ENCODE measurements around the gene NLRC3. TPM values are rescaled to one million over a fixed set of nuclear protein-coding genes. Genes with fewer than 3 reads are reported as not detected.
"Not testable (repeated sequence)": the region's sequence is repeated elsewhere in the genome, so short reads cannot be mapped to it uniquely, and the experiment has no call there.

Gene NLRC3
- total RNA-seq: 10 to 100 TPM; 14.4 TPM

DNA sequence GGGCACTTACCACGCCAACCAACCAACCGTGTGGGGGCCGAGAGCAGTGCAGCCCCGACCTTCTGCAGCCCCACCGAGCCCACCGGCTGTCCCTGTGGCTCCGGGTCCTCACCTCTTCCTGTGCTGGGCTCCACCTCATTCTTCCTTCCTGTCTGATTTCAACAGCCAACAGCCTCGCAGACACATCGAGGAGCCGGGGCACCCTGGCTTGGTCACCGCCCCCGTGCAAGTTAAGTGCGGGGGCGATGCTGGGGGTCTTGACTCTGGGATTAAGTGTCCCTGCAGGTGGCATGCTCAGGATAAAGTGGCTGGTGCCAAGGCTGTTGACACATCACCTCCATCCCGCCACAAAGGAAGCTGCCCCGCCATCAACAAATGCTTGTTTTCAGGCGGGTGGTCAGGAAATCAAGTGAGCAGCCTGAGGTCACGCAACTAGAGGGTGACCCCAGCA, at the start of gene NLRC3:
Gene NLRC3, minus strand, starts transcription at position 102 of the 451 bp plus-strand sequence. CDS start 12,367 bp downstream, outside the sequence.
- DNase-seq: peak; percentile 62
- Mint-ChIP-seq H3K36me3 (ENCODE audit: low read depth) (peaks cover 6% of the 10 kb centered on the region), H3K4me1 (ENCODE audit: low read depth) (peaks cover 48% of the 10 kb centered on the region), H3K4me3 (peak within 1 kb of the TSS; percentile 95), H3K27me3 (ENCODE audit: low read depth) (no peaks in the 10 kb centered on the region), H3K9me3 (no peaks in the 10 kb centered on the region), H3K27ac (peak within 1 kb of the TSS; percentile 92)
- intact Hi-C loops (cut with micrococcal nuclease): loop anchor here (1.0 to 5.0 kb wide), 3 partner anchors 50 to 425 kb away; no protein-coding TSS in a partner anchor
- CTCF ChIA-PET: no interaction called here

GRCh38 chr16:3625911-3626732, 48.9 kb upstream of the NLRC3 start:
- DNase-seq: no peak
- H3K4me3 Mint-ChIP-seq: no peak overlapping the region
- CTCF ChIA-PET: interaction anchor here (0.7 to 1.4 kb wide), 3 partner anchors 12 to 101 kb away, joined by 4 to 5 read pairs (median 5); no protein-coding TSS in a partner anchor
- peaks cover 33% of the 10 kb centered on the region for H3K4me1 Mint-ChIP-seq (ENCODE audit: low read depth)
- intact Hi-C loops (cut with micrococcal nuclease): loop anchor here (1.0 kb wide), 1 partner anchor 48 kb away; no protein-coding TSS in a partner anchor
- H3K9me3 Mint-ChIP-seq: no peaks in the 10 kb centered on the region
- H3K36me3 Mint-ChIP-seq (ENCODE audit: low read depth): no peaks in the 10 kb centered on the region
- peak overlapping the region; percentile 66 for H3K27ac Mint-ChIP-seq
- H3K27me3 Mint-ChIP-seq (ENCODE audit: low read depth): no peaks in the 10 kb centered on the region

DNA sequence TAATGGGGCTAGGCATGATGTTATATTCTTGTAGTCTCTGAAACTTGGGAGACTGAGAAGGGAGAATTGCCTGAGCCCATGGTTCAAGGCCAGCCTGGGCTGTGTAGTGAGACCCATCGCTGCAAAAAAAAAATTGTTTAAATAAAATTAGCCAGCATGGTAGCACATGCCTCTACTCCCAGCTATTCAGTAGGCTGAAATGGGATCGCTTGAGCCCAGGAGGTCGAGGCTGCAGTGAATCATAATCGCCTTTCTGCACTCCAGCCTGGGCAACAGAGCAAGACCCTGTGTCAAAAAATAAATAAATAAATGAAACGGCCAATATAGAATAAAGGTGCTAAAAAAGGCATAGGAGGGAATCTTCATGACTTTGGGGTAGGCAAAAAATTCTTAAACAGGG, 48.1 kb upstream of the NLRC3 start:
- H3K27ac Mint-ChIP-seq: no peak overlapping the region
- H3K27me3 Mint-ChIP-seq (ENCODE audit: low read depth): no peaks in the 10 kb centered on the region
- no peak for DNase-seq
- H3K4me3 Mint-ChIP-seq: no peak overlapping the region
- no peaks in the 10 kb centered on the region for H3K9me3 Mint-ChIP-seq
- intact Hi-C loops (cut with micrococcal nuclease): no loop called here
- no peaks in the 10 kb centered on the region for H3K36me3 Mint-ChIP-seq (ENCODE audit: low read depth)
- H3K4me1 Mint-ChIP-seq (ENCODE audit: low read depth): peaks cover 33% of the 10 kb centered on the region
- CTCF ChIA-PET: no interaction called here

DNA sequence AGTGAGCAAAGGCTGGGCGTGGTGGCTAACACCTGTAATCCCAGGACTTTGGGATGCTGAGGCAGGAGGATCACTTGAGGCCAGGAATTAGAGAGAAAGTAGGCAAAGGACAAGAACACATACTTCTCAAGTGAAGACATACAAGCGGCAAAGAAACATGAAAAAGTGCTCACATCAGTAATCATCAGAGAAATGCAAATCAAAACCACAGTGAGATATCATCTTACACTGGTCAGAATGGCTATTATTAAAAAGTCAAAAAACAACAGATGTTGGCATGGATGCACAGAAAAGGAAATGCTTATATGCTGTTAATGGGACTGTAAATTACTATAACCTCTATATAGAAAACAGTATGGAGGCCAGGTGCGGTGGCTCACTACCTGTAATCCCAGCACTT, 46.4 kb upstream of the NLRC3 start:
- Mint-ChIP-seq H3K4me3 (no peak overlapping the region), H3K36me3 (ENCODE audit: low read depth) (peaks cover 2% of the 10 kb centered on the region), H3K9me3 (no peaks in the 10 kb centered on the region), H3K27me3 (ENCODE audit: low read depth) (no peaks in the 10 kb centered on the region), H3K4me1 (ENCODE audit: low read depth) (peaks cover 35% of the 10 kb centered on the region), H3K27ac (no peak overlapping the region)
- DNase-seq: no peak
- CTCF ChIA-PET: no interaction called here
- intact Hi-C loops (cut with micrococcal nuclease): no loop called here

GRCh38 chr16:3618769-3619141, 41.6 kb upstream of the NLRC3 start:
- Mint-ChIP-seq H3K4me1 (ENCODE audit: low read depth) (peaks cover 44% of the 10 kb centered on the region), H3K27ac (no peak overlapping the region), H3K36me3 (ENCODE audit: low read depth) (peaks cover 9% of the 10 kb centered on the region), H3K4me3 (no peak overlapping the region), H3K9me3 (no peaks in the 10 kb centered on the region), H3K27me3 (ENCODE audit: low read depth) (no peaks in the 10 kb centered on the region)
- CTCF ChIA-PET: no interaction called here
- intact Hi-C loops (cut with micrococcal nuclease): no loop called here
- DNase-seq: no peak

GRCh38 chr16:3612510-3613466, 35.6 kb upstream of the NLRC3 start:
- intact Hi-C loops (cut with micrococcal nuclease): loop anchor here (5.0 kb wide), 2 partner anchors 105 to 640 kb away; partner anchors contain the start of gene TRAP1
- no peaks in the 10 kb centered on the region for H3K9me3 Mint-ChIP-seq
- peaks cover 14% of the 10 kb centered on the region for H3K36me3 Mint-ChIP-seq (ENCODE audit: low read depth)
- H3K4me3 Mint-ChIP-seq: peak overlapping the region; percentile 100
- H3K27me3 Mint-ChIP-seq (ENCODE audit: low read depth): no peaks in the 10 kb centered on the region
- peaks cover 47% of the 10 kb centered on the region for H3K4me1 Mint-ChIP-seq (ENCODE audit: low read depth)
- H3K27ac Mint-ChIP-seq: no peak overlapping the region
- DNase-seq: no peak
- CTCF ChIA-PET: interaction anchor here (0.6 to 1.0 kb wide), 2 partner anchors 44 to 109 kb away, joined by 3 read pairs; no protein-coding TSS in a partner anchor

DNA sequence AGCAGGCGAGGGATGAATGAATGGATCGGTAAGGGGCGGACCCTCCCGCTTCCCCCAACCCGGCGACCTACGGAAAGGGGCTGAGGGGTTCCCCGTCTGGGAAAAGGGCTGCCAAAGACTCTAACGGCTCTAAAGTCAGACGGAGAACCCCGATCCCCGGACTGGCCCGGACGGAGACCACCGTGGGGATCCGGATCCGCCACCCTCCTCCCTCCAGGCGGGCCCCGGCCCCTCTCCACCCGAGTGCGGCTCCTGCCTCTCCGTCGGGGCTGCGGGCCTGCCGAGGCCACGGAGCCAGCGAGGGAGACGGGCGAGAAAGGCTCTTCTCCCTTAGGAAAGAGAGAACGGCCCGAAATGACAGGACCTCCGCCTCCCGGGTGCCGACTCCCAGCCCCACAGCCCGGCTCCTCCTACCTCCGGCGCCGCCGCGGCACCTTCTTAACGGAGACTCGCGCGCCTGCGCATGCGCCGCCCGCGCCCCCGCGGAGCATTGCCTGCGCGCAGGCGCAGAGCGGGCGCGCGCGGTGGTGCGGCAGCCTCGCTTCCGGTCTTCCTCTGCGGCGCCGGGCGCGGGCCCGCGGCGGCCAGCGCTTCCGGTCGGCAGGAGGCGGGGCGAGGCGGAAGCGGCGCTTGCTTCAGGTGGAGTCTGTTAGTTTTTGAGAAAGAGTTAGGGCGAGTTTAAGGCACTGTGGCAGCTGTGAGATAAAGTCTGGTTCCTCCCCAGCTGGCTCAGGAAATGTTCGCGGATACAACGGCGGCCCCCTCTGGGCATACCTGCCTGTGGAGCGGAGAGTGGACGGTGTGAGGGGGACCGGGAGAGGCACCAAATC, 34.2 kb upstream of the NLRC3 start, which contains the start of gene SLX4:
Gene SLX4, minus strand, starts transcription at position 461 of the 830 bp plus-strand sequence. CDS start 2,642 bp downstream, outside the sequence.
- peak; percentile 89 for DNase-seq
- H3K4me1 Mint-ChIP-seq (ENCODE audit: low read depth): peaks cover 43% of the 10 kb centered on the region

DNA sequence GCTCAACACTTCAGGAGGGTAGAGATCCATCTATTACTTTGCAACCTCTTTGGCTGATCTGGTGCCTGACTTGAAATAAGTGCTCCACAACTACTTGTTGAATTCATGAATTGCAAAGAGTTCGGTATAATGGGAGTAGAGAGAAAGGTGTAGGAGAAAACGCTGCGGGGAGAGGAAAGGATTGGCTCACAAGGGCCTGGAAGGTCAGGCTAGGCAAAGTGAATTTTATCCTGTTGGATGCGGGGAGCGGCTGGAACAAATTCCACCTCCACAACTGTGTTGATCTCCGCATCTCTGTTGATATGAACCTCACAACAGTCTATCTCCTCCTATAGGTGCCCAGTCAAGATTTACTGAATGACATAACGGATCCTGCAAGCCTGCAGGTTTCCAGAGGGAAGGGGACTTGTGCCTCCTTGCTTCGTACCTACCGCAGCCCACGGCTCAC, 33.5 kb upstream of the NLRC3 start:
- intact Hi-C loops (cut with micrococcal nuclease): loop anchor here (1.0 to 5.0 kb wide), 6 partner anchors 32 to 642 kb away; partner anchors contain the start of genes CREBBP and TRAP1
- DNase-seq: no peak
- Mint-ChIP-seq H3K9me3 (no peaks in the 10 kb centered on the region), H3K27ac (peak overlapping the region; percentile 74), H3K27me3 (ENCODE audit: low read depth) (no peaks in the 10 kb centered on the region), H3K4me3 (peak overlapping the region; percentile 100), H3K4me1 (ENCODE audit: low read depth) (peaks cover 41% of the 10 kb centered on the region), H3K36me3 (ENCODE audit: low read depth) (peaks cover 19% of the 10 kb centered on the region)
- CTCF ChIA-PET: interaction anchor here (0.9 kb wide), 1 partner anchor 85 kb away, joined by 3 read pairs; no protein-coding TSS in a partner anchor

More for the DNA sequence above, 34.2 kb upstream of the NLRC3 start, which contains the start of gene SLX4:
- intact Hi-C loops (cut with micrococcal nuclease): loop anchor here (1.0 to 5.0 kb wide), 6 partner anchors 33 to 641 kb away; partner anchors contain the start of genes CREBBP and TRAP1
- H3K27me3 Mint-ChIP-seq (ENCODE audit: low read depth): no peaks in the 10 kb centered on the region
- H3K9me3 Mint-ChIP-seq: no peaks in the 10 kb centered on the region
- CTCF ChIA-PET: interaction anchor here (1.0 kb wide), 1 partner anchor 46 kb away, joined by 3 read pairs; no protein-coding TSS in a partner anchor
- H3K27ac Mint-ChIP-seq: peak within 1 kb of the TSS; percentile 98
- peaks cover 16% of the 10 kb centered on the region for H3K36me3 Mint-ChIP-seq (ENCODE audit: low read depth)
- H3K4me3 Mint-ChIP-seq: peak within 1 kb of the TSS; percentile 100

DNA sequence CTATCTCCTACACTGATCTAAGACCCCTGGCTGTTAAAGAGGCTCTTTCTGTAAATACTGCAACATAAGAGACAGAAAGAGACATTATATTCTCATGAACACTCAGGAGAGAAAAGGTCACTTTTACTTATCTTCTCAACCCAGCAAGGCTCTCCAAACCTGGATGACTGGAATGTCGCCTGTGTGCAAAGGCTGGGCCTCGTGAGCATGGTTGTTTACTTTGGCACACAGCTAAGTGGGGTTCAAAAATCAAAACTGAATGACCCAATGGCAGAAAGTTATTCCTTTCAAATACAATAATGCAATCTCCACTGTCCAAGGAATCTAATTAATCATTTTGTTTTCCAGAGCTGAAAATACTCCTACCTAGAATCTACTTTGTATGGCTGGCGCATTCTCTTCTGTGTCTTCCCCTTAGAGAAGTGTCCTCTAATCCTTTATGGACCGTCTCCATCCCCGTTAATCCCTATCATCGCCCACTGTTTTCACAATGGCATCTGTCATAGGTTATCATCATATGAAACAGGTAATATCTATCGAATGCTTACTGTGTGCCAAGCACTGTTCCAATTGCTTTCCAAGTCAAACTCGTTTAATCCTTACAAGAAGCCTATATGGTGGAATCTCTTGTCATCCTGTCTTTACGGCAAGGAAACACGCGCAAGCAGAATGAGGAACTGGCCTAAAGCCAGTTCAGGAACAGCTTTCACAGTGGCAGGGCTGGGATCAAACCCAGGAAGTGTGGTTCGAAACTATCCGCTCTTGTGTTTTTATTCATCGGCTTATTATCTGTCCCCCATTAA, 32.9 kb upstream of the NLRC3 start:
- peak; percentile 12 for DNase-seq
- peaks cover 36% of the 10 kb centered on the region for H3K4me1 Mint-ChIP-seq (ENCODE audit: low read depth)
- peaks cover 16% of the 10 kb centered on the region for H3K36me3 Mint-ChIP-seq (ENCODE audit: low read depth)
- H3K9me3 Mint-ChIP-seq: no peaks in the 10 kb centered on the region
- H3K27ac Mint-ChIP-seq: no peak overlapping the region
- CTCF ChIA-PET: interaction anchor here (0.5 to 0.9 kb wide), 2 partner anchors 85 to 291 kb away, joined by 3 to 6 read pairs; no protein-coding TSS in a partner anchor
- no peaks in the 10 kb centered on the region for H3K27me3 Mint-ChIP-seq (ENCODE audit: low read depth)
- H3K4me3 Mint-ChIP-seq: peak overlapping the region; percentile 100
- intact Hi-C loops (cut with micrococcal nuclease): loop anchor here (2.0 to 5.0 kb wide), 4 partner anchors 83 to 642 kb away; partner anchors contain the start of gene TRAP1

GRCh38 chr16:3608976-3609375, 31.8 kb upstream of the NLRC3 start:
- Mint-ChIP-seq H3K4me1 (ENCODE audit: low read depth) (peaks cover 27% of the 10 kb centered on the region), H3K36me3 (ENCODE audit: low read depth) (peaks cover 18% of the 10 kb centered on the region)
- DNase-seq; H3K4me3 Mint-ChIP-seq; intact Hi-C loops (cut with micrococcal nuclease); H3K27ac Mint-ChIP-seq; H3K9me3 Mint-ChIP-seq; H3K27me3 Mint-ChIP-seq (ENCODE audit: low read depth): not testable (repeated sequence)
- CTCF ChIA-PET: interaction anchor here (0.7 kb wide), 1 partner anchor 13 kb away, joined by 4 read pairs; no protein-coding TSS in a partner anchor

Data from activated naive CD4-positive, alpha-beta T cell treated with anti-CD3 and anti-CD28 coated beads for 36 hours (primary cell).